NT2/D1 (cell line): Measurements from ENCODE around the gene SLC25A33.

Experiments
- YY1 ChIP-seq: IDR thresholded peaks from 2 replicates; pipeline ENCODE4 v1.6.1; 2011; ENCODE audit not compliant: insufficient read length, insufficient read depth
- ZNF274 ChIP-seq: IDR thresholded peaks from 2 replicates; pipeline ENCODE4 v1.6.1; 2011; ENCODE audit warnings: mild to moderate bottlenecking, low read depth, low read length

DNA sequence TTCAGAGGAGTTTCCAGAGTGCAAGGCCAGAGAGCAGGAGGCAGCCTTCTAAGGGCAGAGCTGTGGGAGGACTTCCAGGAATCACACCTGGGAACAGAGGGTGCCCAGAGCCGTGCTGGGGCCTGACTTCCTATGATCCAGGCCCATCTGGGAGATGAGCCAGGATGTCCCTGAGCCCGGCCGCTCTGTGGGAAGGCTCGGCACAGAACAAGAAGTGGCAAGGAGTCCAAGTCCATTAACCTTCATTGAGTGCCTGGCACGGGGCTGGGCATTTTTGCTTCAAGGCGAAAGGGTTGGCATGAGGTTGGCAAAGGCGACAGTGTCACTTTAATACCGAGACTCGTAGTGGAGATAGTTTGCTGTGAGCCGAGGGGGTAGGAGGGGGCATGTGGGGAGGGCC, 67.7 kb downstream of the SLC25A33 start:
- TF ChIP-seq YY1 (no peak), ZNF274 (no peak)
